SU-DHL-6 (cell line): ENCODE measurements around the gene METRN.

Experiments used
- EZH2phosphoT487 ChIP-seq: fragments of 200-600 bp; sonication (generic), shearing (Covaris generic); conservative IDR thresholded peaks from 2 replicates; pipeline ENCODE4 v1.6.1; 2018; ENCODE audit warnings: mild to moderate bottlenecking, antibody characterized with exemption, low read length, moderate library complexity, mixed read lengths
- TF ChIP-seq, protein P1 (sequence below): fragments of 200-600 bp; sonication (generic); IDR thresholded peaks from one replicate; pipeline ENCODE4 v1.5.1; 2017; ENCODE audit warnings: antibody characterized with exemption, mild to moderate bottlenecking, low read length, moderate library complexity; ENCODE audit not compliant: insufficient read depth, poor library complexity, severe bottlenecking

DNA sequence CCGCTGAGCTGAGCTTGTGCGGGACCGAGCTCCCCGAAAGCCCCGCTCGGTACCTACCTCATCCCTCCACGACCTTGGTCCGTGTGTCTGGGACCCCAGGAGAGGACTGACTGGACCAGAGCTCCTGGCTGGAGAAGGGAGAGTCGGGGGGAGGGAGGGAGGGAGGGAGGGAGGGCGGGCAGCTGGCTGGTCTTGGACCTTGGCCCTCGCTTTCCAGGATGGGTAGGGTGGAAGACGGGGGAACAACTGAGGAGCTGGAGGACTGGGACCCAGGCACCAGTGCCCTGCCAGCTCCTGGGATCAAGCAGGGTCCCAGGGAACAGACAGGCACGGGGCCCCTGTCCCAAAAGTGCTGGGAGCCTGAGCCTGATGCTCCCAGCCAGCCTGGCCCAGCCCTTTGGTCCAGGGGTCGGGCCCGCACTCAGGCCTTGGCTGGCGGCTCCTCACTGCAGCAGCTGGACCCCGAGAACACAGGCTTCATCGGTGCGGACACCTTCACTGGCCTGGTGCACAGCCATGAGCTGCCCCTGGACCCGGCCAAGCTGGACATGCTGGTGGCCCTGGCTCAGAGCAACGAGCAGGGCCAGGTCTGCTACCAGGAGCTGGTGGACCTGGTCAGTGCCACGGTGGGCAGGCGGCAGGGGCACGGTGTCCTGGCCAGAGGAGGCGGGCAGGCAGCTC lies 38.9 kb upstream of the METRN start:
- TF ChIP-seq, protein P1, sequence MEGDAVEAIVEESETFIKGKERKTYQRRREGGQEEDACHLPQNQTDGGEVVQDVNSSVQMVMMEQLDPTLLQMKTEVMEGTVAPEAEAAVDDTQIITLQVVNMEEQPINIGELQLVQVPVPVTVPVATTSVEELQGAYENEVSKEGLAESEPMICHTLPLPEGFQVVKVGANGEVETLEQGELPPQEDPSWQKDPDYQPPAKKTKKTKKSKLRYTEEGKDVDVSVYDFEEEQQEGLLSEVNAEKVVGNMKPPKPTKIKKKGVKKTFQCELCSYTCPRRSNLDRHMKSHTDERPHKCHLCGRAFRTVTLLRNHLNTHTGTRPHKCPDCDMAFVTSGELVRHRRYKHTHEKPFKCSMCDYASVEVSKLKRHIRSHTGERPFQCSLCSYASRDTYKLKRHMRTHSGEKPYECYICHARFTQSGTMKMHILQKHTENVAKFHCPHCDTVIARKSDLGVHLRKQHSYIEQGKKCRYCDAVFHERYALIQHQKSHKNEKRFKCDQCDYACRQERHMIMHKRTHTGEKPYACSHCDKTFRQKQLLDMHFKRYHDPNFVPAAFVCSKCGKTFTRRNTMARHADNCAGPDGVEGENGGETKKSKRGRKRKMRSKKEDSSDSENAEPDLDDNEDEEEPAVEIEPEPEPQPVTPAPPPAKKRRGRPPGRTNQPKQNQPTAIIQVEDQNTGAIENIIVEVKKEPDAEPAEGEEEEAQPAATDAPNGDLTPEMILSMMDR: no peak
- TF ChIP-seq EZH2phosphoT487: no peak
